Measurements from ENCODE around the gene PIWIL4. TPM values are rescaled to one million over a fixed set of nuclear protein-coding genes. Genes with fewer than 3 reads are reported as not detected.
A peak's percentile ranks its signal among the peaks of the same experiment; 100 is the strongest.

Gene PIWIL4
- total RNA-seq, 1 experiment from 2014 or later, result 3.4 TPM

DNA sequence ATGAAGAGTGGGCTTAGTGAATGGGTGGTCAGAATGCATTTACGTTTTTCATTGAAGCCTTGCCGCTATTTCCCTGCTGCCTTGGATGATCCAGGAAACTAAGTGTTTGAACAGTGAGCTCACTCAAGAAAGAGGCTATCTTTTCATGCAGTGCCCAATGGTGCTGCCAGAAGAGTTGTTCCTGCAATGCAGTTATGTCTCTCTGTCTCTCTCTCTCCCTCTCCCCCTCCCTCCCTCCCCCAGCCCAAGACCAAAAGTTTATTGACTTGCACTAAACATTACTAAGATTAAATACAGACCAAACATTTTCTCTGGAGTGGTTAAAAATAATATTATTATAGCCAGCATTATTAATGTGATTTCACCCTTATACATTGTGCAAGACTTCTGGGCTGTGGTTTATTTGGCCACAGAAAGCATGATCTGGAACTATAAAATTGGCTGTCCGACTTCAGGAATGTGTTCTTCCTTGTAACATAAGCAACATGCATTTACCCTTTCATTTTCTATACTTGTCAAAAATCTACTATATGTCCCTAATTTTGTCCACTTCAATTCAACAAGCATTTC lies 30.1 kb upstream of the PIWIL4 start:
- Mint-ChIP-seq H3K27ac (ENCODE audit: unreplicated experiment) (no peak overlapping the region), H3K4me3 (ENCODE audit: unreplicated experiment) (no peak overlapping the region), H3K4me1 (ENCODE audit: low read depth, unreplicated experiment) (peaks cover 31% of the 10 kb centered on the region), H3K36me3 (ENCODE audit: insufficient read depth, unreplicated experiment) (no peaks in the 10 kb centered on the region), H3K27me3 (ENCODE audit: insufficient read depth, unreplicated experiment) (no peaks in the 10 kb centered on the region), H3K9me3 (ENCODE audit: unreplicated experiment) (no peaks in the 10 kb centered on the region)
- H3K4me1 ChIP-seq, result peaks cover 14% of the 10 kb centered on the region
- no TSS peak for BruUV-seq (replicated peaks)
- H3K36me3 ChIP-seq (ENCODE audit: control insufficient read depth, insufficient read depth, low read length), result no peaks in the 10 kb centered on the region
- no peaks in the 10 kb centered on the region for H3K9me3 ChIP-seq
- DNase-seq, result no peak
- TF ChIP-seq, protein P1, sequence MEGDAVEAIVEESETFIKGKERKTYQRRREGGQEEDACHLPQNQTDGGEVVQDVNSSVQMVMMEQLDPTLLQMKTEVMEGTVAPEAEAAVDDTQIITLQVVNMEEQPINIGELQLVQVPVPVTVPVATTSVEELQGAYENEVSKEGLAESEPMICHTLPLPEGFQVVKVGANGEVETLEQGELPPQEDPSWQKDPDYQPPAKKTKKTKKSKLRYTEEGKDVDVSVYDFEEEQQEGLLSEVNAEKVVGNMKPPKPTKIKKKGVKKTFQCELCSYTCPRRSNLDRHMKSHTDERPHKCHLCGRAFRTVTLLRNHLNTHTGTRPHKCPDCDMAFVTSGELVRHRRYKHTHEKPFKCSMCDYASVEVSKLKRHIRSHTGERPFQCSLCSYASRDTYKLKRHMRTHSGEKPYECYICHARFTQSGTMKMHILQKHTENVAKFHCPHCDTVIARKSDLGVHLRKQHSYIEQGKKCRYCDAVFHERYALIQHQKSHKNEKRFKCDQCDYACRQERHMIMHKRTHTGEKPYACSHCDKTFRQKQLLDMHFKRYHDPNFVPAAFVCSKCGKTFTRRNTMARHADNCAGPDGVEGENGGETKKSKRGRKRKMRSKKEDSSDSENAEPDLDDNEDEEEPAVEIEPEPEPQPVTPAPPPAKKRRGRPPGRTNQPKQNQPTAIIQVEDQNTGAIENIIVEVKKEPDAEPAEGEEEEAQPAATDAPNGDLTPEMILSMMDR (IDR thresholded peaks at IDR 0.05; ENCODE audit: insufficient read depth in 1 of 2, low read depth in 1 of 2, low read length in 1 of 2, severe bottlenecking in 1 of 2, unreplicated experiment in 1 of 2), result no peak
- H3K4me3 ChIP-seq (ENCODE audit: low read depth, low read length), result no peak overlapping the region
- ChIA-PET CTCF (interaction anchor here (0.7 to 1.1 kb wide), 2 partner anchors 10 to 15 kb away, joined by 3 read pairs; no protein-coding TSS in a partner anchor), POLR2A (no interaction called here)
- intact Hi-C loops (cut with micrococcal nuclease; ENCODE audit: unreplicated experiment), result no loop called here
- no peaks in the 10 kb centered on the region for H3K27me3 ChIP-seq (replicated peaks; ENCODE audit: control insufficient read depth, insufficient read depth, low read length)

DNA sequence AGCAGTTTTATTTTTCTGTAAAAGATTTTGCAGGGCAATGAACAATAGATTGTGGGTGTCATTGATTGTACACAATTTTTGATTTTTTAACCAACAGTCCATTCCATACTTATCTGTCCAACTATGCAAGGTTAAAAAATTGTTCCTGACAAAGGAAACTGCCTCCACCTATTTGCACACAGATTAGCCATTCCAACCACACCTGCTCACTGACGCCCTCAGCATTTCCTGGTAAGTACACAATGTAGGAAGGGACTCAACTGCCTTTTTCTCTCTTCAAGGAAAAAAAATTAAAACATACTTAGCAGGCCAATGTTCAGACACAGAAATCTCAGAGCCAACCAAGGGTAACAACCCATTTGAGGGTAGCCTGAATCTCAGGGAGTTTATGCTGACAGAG lies 27.7 kb upstream of the PIWIL4 start:
- BruUV-seq (replicated peaks), result no TSS peak
- POLR2A ChIA-PET, result no interaction called here
- intact Hi-C loops (cut with micrococcal nuclease; ENCODE audit: unreplicated experiment), result loop anchor here (1.0 kb wide), 1 partner anchor 15 kb away; no protein-coding TSS in a partner anchor
- CTCF ChIA-PET, result no interaction called here
- Histone ChIP-seq H3K4me3 (ENCODE audit: low read depth, low read length) (no peak overlapping the region), H3K36me3 (ENCODE audit: control insufficient read depth, insufficient read depth, low read length) (no peaks in the 10 kb centered on the region), H3K4me1 (peaks cover 14% of the 10 kb centered on the region), H3K9me3 (no peaks in the 10 kb centered on the region), H3K27me3 (replicated peaks; ENCODE audit: control insufficient read depth, insufficient read depth, low read length) (no peaks in the 10 kb centered on the region)
- TF ChIP-seq, protein P1 (IDR thresholded peaks at IDR 0.05; ENCODE audit: insufficient read depth in 1 of 2, low read depth in 1 of 2, low read length in 1 of 2, severe bottlenecking in 1 of 2, unreplicated experiment in 1 of 2), result peak in 1 of 2 experiments; percentile 27
- H3K36me3 Mint-ChIP-seq (ENCODE audit: insufficient read depth, unreplicated experiment), result peaks cover 6% of the 10 kb centered on the region
- no peaks in the 10 kb centered on the region for H3K9me3 Mint-ChIP-seq (ENCODE audit: unreplicated experiment)
- no peaks in the 10 kb centered on the region for H3K27me3 Mint-ChIP-seq (ENCODE audit: insufficient read depth, unreplicated experiment)
- DNase-seq, result peak; percentile 72 to 83
- H3K27ac Mint-ChIP-seq (ENCODE audit: unreplicated experiment), result peak overlapping the region; percentile 54
- H3K4me1 Mint-ChIP-seq (ENCODE audit: low read depth, unreplicated experiment), result peaks cover 37% of the 10 kb centered on the region
- H3K4me3 Mint-ChIP-seq (ENCODE audit: unreplicated experiment), result peak overlapping the region; percentile 12

GRCh38 chr11:94543695-94544645 lies 23.2 kb upstream of the PIWIL4 start, which contains the start of gene FUT4:
FUT4 (plus strand) TSS chr11:94543921; CDS start chr11:94544134, 213 bp downstream.
- H3K4me3 Mint-ChIP-seq (ENCODE audit: unreplicated experiment), result peak within 1 kb of the TSS; percentile 86
- H3K36me3 ChIP-seq (ENCODE audit: control insufficient read depth, insufficient read depth, low read length), result no peaks in the 10 kb centered on the region
- TF ChIP-seq, protein P1 (IDR thresholded peaks at IDR 0.05; ENCODE audit: insufficient read depth in 1 of 2, low read depth in 1 of 2, low read length in 1 of 2, severe bottlenecking in 1 of 2, unreplicated experiment in 1 of 2), result no peak
- CTCF ChIA-PET, result interaction anchor here (0.6 to 1.3 kb wide), 6 partner anchors 18 to 649 kb away, joined by 3 to 6 read pairs (median 3); no protein-coding TSS in a partner anchor
- no peaks in the 10 kb centered on the region for H3K9me3 Mint-ChIP-seq (ENCODE audit: unreplicated experiment)
- H3K27me3 ChIP-seq (replicated peaks; ENCODE audit: control insufficient read depth, insufficient read depth, low read length), result no peaks in the 10 kb centered on the region
- peaks cover 20% of the 10 kb centered on the region for H3K36me3 Mint-ChIP-seq (ENCODE audit: insufficient read depth, unreplicated experiment)
- no peaks in the 10 kb centered on the region for H3K9me3 ChIP-seq
- peak within 1 kb of the TSS; percentile 90 for H3K27ac Mint-ChIP-seq (ENCODE audit: unreplicated experiment)
- no TSS peak for BruUV-seq (replicated peaks)
- peak; percentile 96 to 98 for DNase-seq
- POLR2A ChIA-PET, result interaction anchor here (1.0 to 1.7 kb wide), 4 partner anchors 11 to 44 kb away, joined by 3 to 10 read pairs (median 6); no protein-coding TSS in a partner anchor
- peaks cover 29% of the 10 kb centered on the region for H3K4me1 ChIP-seq
- H3K27me3 Mint-ChIP-seq (ENCODE audit: insufficient read depth, unreplicated experiment), result no peaks in the 10 kb centered on the region
- peak within 1 kb of the TSS; percentile 71 for H3K4me3 ChIP-seq (ENCODE audit: low read depth, low read length)
- H3K4me1 Mint-ChIP-seq (ENCODE audit: low read depth, unreplicated experiment), result peaks cover 34% of the 10 kb centered on the region
- intact Hi-C loops (cut with micrococcal nuclease; ENCODE audit: unreplicated experiment), result loop anchor here (1.0 to 5.0 kb wide), 6 partner anchors 23 to 523 kb away; partner anchors contain the start of genes ANKRD49, MRE11 and SRSF8

Measured in Caco-2 (cell line).